ENCODE measurements around the gene ENO4.

DNA sequence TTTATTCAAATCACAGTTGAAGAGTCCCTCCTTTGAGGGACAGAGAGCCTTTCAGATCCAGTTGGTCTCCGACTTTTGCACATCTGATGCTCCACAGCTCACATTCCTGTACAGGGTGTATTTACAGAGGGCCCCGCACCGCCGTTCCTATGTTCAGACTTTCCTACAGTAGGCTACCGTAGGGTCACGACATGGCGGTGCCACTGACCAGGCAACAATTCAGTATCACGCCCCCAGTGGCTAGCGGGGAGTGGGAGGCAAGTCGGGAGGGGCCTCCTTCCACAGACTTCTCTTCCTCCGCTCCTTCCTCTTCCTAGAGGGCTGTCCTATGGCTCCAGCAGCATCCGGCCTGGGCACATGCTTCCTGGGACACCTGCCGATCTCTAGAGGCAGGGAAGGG is 40.6 kb upstream of the ENO4 start:
- TF ChIP-seq MTF1 (CRISPR knock-in tag; IDR thresholded peaks at IDR 0.05; ENCODE audit: borderline replicate concordance) (no peak), ESRRA (IDR thresholded peaks at IDR 0.05; ENCODE audit: borderline replicate concordance, low read depth) (no peak), MLLT1 (IDR thresholded peaks at IDR 0.05) (no peak), ZBTB8A (IDR thresholded peaks at IDR 0.05; ENCODE audit: partially characterized antibody) (no peak), SMARCA5 (IDR thresholded peaks at IDR 0.05) (no peak), EP300 (IDR thresholded peaks at IDR 0.05; ENCODE audit: low read length) (no peak), POLR2AphosphoS5 (IDR thresholded peaks at IDR 0.05; ENCODE audit: control insufficient read depth, insufficient read depth, low read depth, low read length) (no peak), ATF7 (IDR thresholded peaks at IDR 0.05) (no peak), E2F1 (CRISPR knock-in tag; IDR thresholded peaks at IDR 0.05) (no peak), ZNF785 (CRISPR knock-in tag; IDR thresholded peaks at IDR 0.05) (no peak), TAF9B (IDR thresholded peaks at IDR 0.05; ENCODE audit: partially characterized antibody) (no peak), ZFP36 (IDR thresholded peaks at IDR 0.05; ENCODE audit: low read depth, low read length, partially characterized antibody) (no peak), MAFF (IDR thresholded peaks at IDR 0.05; ENCODE audit: low read length) (no peak)
- TF ChIP-seq, protein P1, sequence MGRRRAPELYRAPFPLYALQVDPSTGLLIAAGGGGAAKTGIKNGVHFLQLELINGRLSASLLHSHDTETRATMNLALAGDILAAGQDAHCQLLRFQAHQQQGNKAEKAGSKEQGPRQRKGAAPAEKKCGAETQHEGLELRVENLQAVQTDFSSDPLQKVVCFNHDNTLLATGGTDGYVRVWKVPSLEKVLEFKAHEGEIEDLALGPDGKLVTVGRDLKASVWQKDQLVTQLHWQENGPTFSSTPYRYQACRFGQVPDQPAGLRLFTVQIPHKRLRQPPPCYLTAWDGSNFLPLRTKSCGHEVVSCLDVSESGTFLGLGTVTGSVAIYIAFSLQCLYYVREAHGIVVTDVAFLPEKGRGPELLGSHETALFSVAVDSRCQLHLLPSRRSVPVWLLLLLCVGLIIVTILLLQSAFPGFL (CRISPR knock-in tag; IDR thresholded peaks at IDR 0.05), result no peak
